AG04449 (cell line): Measurements from ENCODE around the gene NPBWR2.

Experiments
- CTCF ChIA-PET: fragments of 350-600 bp; formaldehyde crosslinking; extraction: SDS; loops from one replicate; lab custom pipeline; 2021; ENCODE audit warnings: antibody characterized with exemption; lab: Yijun Ruan, JAX
- POLR2A ChIA-PET: fragments of 400-600, 350-600 bp; formaldehyde crosslinking; extraction: SDS; loops from one replicate; lab custom pipeline; 2020; ENCODE audit warnings: antibody characterized with exemption, inconsistent platforms; lab: Yijun Ruan, JAX
- DNase-seq: peaks from one replicate; pipeline ENCODE4 v3.0.0-alpha.2; 2010; ENCODE audit warnings: low read depth, low spot score
- H3K4me3 ChIP-seq: 2 replicates; pipeline ENCODE4 v1.5.1; 2011; ENCODE audit warnings: low read depth, mild to moderate bottlenecking, control low read depth, low read length
- TF ChIP-seq, protein P1 (sequence below): IDR thresholded peaks from one replicate; pipeline ENCODE4 v1.5.1; 2011; ENCODE audit warnings: mild to moderate bottlenecking, moderate library complexity, low read length, control low read depth, inconsistent platforms; ENCODE audit not compliant: insufficient read depth; ENCODE audit errors: missing control alignments

The NPBWR2 gene, protein sequence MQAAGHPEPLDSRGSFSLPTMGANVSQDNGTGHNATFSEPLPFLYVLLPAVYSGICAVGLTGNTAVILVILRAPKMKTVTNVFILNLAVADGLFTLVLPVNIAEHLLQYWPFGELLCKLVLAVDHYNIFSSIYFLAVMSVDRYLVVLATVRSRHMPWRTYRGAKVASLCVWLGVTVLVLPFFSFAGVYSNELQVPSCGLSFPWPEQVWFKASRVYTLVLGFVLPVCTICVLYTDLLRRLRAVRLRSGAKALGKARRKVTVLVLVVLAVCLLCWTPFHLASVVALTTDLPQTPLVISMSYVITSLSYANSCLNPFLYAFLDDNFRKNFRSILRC

DNA sequence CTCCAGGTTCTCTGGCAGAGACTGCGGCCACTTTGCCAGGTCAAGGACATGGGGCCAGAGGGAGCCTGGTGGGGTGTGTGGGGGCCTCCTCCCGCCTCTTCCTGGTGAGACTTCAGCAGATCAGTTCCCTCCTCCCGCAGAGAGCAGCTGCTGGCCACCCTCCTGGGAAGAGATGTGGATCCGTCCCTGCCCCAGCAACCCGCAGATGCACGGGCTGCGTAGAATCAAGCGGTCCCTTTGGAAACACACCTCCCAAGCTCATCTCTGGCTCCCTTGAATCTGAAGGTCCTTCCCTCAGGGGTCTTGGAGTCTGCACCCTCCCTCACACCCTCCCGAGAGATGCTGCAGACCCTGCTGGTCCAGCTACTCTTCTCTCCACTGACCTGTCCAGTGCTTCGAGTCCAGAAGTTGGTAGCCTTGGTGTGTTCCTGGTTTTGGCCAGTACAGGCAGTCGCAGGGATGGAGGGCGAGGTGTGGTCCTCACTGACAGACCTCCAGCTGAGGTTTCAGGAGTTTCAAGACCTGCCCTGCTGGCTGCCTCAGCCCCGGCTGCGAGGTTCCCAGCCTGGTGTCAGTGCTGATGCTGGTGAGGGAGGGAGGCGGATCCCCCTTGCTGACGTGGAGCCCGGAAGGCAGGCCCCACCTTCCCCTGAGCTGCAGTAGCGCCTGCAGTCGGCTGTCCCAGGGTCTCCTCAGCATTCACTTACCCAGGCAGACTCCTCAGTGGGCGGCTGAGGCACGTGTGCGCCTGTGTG is at the start of gene NPBWR2:
Gene NPBWR2, minus strand, starts transcription at position 585 of the 755 bp plus-strand sequence. CDS start 734 bp downstream, outside the sequence.
- POLR2A ChIA-PET: no interaction called here
- no peak within 1 kb of the TSS for H3K4me3 ChIP-seq
- CTCF ChIA-PET: interaction anchor here (0.7 to 6.6 kb wide), 2 partner anchors 14 to 23 kb away, joined by 3 to 52 read pairs; partner anchors contain the start of gene LKAAEAR1
- DNase-seq: no peak
- TF ChIP-seq, protein P1, sequence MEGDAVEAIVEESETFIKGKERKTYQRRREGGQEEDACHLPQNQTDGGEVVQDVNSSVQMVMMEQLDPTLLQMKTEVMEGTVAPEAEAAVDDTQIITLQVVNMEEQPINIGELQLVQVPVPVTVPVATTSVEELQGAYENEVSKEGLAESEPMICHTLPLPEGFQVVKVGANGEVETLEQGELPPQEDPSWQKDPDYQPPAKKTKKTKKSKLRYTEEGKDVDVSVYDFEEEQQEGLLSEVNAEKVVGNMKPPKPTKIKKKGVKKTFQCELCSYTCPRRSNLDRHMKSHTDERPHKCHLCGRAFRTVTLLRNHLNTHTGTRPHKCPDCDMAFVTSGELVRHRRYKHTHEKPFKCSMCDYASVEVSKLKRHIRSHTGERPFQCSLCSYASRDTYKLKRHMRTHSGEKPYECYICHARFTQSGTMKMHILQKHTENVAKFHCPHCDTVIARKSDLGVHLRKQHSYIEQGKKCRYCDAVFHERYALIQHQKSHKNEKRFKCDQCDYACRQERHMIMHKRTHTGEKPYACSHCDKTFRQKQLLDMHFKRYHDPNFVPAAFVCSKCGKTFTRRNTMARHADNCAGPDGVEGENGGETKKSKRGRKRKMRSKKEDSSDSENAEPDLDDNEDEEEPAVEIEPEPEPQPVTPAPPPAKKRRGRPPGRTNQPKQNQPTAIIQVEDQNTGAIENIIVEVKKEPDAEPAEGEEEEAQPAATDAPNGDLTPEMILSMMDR: no peak

DNA sequence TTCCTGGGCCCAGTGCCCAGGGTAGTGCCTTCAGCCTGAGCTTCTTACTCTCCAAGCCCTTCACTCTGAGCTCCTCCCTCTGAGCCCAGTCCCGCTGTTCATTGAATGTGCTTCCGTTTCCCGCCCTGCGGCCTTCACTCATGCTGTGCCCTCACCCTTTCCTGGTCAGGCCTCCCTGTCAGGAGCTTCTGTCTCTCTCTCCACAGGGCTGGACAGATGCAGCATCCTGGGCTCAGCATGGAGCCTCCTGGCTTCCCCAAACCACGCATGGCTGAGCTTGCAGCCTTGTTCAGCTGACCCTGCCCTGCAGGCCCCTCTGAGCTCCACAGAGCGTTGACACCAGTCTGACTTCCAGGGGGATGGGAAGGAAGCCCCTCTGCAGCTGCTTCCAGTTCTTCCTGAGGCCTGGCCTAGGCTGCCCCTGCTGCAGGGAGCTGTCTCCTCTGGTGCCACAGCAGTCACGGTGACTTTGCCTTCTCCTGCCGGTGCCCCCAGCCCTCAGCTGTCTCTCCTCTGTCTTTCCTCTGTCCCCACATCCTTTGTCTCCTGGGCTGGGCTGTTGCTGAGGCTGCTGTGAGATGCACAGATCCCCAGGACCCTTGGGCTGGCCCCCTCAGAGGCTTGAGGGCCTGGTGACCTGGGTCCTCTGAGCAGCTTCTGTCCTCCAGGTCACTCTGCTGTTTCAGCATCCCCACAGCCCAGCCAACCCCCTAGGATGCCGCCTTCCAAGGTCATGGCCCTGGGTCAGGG is 48.9 kb upstream of the NPBWR2 start:
- no peak for DNase-seq
- TF ChIP-seq, protein P1: no peak
- ChIA-PET CTCF (no interaction called here), POLR2A (no interaction called here)
- H3K4me3 ChIP-seq: no peak overlapping the region

DNA sequence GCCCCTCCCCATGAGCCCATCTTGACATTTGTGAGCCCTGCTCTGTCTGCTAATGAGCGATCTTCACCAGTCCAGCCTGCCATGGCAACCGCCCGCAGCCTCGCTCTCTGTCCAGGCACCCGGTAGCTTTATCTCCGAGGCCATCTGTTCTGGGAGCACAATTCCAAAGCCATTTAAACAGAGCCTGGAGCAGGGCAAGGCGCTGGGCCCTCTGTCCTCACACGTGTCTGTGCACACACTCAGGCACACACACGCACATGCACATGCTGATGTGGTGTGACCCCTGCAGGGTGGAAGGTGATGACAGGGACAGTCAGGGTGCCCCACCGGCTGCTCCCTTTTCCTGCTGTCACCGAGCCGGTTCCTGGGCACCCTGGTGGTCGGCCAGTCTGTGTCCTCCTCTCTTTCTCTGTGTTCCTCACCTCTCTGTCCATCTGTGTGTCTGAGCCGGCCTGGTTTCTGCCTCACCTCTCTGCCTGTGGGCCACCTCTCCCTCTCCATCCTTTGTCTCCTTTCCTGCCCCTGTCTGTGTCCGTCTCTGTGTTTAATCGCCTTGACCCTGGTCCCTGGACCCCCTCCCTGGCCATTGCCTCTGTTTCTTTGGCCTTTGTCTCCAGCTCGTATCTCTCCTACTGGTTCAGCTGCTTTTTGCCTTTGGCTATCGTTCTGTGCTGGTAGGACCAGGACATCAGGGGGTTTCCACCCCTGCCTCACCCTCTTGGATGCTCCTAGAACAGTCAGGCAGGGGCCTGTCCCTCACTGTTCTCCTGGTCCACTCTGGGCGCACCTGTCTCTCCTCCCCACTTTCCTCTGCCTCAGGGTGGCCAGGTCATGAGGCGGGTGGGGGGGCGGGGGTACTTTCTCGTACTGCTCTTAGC is 48.1 kb upstream of the NPBWR2 start:
- ChIA-PET CTCF (no interaction called here), POLR2A (no interaction called here)
- no peak overlapping the region for H3K4me3 ChIP-seq
- DNase-seq: no peak
- TF ChIP-seq, protein P1: no peak

DNA sequence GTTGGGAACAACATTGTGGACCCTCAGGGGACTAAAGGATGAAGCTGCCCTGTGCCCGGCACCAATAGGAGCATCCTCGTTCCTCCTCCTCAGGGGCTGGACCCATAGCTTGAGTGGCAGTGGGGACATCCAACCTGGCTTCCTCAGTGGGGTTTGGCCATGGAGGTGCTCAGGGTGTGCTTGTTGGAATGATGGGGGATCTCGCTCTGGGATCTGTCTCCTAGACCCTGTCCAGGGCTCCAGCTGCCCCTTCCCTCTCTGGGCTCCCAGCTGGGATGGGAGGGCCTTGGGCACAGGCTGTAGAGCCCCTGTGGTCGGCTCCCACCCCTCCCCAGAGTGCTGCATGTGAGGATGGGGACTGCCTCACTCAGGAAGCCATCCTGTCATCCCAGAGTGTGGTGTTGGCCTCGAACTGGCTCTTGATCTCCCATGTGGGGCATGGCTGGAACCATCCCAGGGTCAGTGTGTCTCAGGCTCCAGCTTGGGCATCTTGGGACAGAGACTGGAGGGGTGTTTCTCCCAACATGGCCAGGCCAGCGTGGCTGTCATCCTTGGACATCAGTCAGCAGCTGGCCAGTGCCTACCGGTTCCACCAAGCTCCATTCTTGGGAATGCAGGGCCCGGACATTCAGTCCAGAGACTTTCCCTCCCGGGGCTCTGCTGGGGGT is 47.4 kb upstream of the NPBWR2 start:
- CTCF ChIA-PET: interaction anchor here (1.6 kb wide), 1 partner anchor 34 kb away, joined by 5 read pairs; no protein-coding TSS in a partner anchor
- POLR2A ChIA-PET: no interaction called here
- TF ChIP-seq, protein P1: no peak
- no peak overlapping the region for H3K4me3 ChIP-seq
- no peak for DNase-seq

DNA sequence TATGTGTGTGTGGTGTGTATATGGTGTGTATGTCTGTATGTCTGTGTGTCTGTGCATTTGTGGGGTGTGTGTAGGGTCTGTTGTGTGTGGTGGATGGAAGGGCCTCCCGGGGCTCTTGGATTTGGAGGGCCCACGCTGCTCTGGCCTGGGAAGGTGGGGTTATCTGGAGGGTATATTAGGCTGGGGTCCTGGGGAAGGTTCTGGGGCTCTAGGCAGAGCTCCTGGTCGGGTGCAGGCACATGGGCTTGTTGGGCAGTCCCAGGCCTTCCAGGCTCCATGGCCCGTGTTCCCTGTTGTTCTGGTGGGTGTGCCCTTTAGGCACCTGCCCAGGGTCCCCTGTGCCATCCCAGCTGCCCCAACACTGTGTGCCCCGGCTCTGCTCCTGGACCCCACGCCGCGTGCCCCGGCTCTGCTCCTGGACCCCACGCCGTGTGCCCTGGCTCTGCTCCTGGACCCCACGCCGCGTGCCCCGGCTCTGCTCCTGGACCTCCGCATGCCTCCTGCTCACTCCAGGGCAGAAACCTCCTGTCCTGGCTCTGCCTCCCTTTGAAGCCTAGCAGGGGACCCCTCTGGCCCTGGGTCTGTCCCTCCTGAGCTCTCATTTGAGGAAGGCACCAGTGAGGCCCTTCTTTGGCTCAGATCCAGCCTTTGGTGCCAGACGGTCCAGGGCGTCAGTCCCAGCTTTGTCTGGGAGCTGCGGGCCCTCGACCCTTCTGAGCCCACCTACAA is 46.7 kb upstream of the NPBWR2 start:
- TF ChIP-seq, protein P1: no peak
- CTCF ChIA-PET: interaction anchor here (1.6 kb wide), 1 partner anchor 33 kb away, joined by 5 read pairs; no protein-coding TSS in a partner anchor
- no peak for DNase-seq
- POLR2A ChIA-PET: no interaction called here
- no peak overlapping the region for H3K4me3 ChIP-seq
